ENCODE measurements around the gene NR4A3.
A peak's percentile ranks its signal among the peaks of the same experiment; 100 is the strongest.
"Not testable (repeated sequence)": the region's sequence is repeated elsewhere in the genome, so short reads cannot be mapped to it uniquely, and the experiment has no call there.

Gene NR4A3

GRCh38 chr9:99821396-99822108, at the start of gene NR4A3:
Gene NR4A3, plus strand, starts transcription at chr9:99821885. Its CDS starts 6,158 bp downstream, at chr9:99828043.
- peak; percentile 98 for DNase-seq (ENCODE audit: low read depth)

DNA sequence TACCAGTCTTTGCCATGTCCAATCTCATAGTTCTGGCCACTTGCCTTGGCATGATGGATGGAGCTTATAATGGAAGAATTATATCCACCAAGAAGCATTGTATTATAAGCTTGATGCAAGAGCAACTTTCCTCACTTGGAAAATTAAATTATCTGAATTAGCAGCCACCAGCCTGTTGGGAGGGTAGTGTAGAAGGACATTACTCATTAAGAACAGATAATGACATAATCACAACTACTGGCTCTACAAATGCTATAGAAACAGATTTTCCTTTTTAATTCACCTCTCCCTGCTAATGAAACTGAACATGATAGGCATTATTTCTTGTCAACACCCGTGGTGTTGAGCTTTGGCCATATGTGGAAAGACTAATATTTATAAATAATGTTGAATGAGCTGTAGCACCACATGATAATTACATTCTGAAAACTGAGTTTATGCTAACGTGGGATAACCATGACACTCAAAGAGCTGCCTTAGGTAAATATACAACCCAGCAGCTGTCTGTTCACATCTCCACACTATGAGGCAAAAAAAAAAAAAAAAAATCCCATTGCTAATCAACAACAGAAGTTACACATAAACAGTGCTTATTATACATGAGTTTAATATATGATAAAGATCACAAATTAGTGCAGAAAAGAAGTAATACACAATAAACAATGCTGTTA, 48.1 kb upstream of the NR4A3 start:
- no peak for DNase-seq (ENCODE audit: low read depth)

- DNase-seq (ENCODE audit: low read depth), result peak; percentile 85
Measured at GRCh38 chr9:99778308-99778707, 43.4 kb upstream of the NR4A3 start.

DNA sequence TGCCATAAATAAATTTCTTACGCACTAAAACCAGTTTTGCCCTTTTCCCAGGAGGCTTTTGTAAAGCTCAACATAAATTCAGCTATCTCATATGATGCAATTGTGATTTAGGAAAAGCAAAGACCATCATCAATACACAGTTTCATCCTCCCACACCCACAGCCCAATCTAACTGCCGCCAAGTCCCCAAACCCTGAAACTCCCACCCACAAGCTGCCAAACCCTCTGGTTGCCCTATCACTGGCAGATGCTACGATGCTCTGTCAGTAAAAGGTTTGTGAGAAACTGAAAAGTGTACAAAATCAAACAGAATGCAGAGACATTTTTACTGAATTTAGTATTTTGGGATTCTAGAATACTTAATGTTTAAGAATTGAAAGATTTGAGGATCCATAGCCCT, 42.8 kb upstream of the NR4A3 start:
- DNase-seq (ENCODE audit: low read depth), result no peak

DNA sequence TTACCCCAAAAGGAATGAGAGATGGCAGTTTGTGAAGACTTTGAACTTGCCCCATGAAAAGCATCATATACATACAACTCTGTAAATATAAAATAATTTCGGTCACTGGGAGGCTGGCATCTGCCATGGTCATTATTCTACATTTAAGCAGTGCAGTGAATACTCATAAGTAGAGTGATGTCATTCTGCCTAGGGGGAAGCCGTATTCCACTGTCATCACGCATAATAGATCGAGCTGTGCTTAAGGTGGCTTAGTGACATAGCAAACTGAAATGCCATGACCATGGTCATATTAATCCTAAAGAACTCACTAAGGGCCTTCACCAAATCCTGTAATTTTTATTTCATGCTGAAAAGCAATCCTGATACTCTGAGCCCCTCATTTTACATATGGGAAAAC, 42.4 kb upstream of the NR4A3 start:
- no peak for DNase-seq (ENCODE audit: low read depth)

GRCh38 chr9:99782349-99782748, 39.3 kb upstream of the NR4A3 start:
- DNase-seq (ENCODE audit: low read depth), result not testable (repeated sequence)

- DNase-seq (ENCODE audit: low read depth), result no peak
Measured at GRCh38 chr9:99782962-99783718, 38.5 kb upstream of the NR4A3 start.

DNA sequence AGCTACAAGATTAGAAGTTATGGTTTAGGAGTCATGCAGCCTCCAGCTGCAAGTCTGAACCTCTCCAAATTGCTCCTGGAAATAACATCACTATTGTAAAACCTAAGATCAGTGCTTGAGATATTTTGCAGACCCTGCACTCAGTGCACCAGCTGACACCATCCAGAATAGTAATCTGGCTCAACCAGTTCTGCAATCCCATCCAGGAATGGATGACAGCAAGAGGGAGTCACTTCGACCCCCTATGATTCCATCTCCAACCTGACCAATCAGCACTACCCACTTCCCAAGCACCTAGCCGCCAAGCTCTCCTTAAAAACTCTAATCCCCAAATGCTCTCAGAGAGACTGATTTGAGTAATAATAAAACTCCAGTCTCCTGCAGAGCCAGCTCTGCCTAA, 37.9 kb upstream of the NR4A3 start:
- no peak for DNase-seq (ENCODE audit: low read depth)

DNA sequence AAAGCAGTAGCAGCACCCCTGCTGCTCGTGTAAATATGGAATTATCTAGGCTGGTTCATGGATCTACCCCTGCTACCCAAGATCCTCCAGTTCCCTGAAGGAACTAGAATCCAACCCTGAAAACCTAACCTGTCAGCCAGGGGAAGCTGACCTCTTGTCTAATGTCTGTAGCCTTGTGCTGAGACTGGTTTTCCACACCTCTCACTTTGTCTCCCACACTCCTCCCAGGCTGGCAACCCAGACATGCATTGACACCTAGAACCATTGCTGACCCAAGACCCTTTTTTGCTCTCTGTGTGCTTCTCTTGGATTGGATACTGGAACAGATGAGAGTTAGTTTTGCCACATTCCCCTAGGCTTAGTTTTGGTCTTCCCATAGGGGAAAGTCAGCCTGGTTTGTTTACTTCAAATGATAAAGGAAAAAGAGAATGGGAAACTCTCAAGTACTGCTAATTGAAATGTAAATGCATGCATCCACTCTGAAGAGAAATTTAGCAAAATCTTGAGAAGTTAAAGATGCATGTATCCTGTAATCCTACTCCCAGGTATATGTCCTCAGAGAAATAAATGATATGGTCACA, 36.6 kb upstream of the NR4A3 start:
- DNase-seq (ENCODE audit: low read depth), result no peak

DNA sequence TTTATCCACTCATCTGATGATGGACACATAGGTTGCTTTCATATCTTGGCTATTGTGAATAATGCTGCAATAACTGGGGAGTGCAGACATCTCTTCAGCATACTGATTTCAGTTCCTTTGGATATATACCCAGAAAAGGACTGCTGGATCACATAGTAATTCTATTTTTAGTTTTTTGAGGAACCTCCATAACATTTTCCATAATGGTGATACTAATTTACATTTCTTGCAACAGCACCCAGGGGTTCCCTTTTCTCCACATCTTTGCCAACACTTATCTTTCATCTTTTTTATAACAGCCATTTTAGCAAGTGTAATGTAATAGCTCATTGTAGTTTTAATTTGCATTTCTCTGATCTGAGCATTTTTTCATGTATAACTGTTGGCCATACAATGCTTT, 34.1 kb upstream of the NR4A3 start:
- no peak for DNase-seq (ENCODE audit: low read depth)

GRCh38 chr9:99793528-99793927, 28.2 kb upstream of the NR4A3 start:
- DNase-seq (ENCODE audit: low read depth), result no peak

DNA sequence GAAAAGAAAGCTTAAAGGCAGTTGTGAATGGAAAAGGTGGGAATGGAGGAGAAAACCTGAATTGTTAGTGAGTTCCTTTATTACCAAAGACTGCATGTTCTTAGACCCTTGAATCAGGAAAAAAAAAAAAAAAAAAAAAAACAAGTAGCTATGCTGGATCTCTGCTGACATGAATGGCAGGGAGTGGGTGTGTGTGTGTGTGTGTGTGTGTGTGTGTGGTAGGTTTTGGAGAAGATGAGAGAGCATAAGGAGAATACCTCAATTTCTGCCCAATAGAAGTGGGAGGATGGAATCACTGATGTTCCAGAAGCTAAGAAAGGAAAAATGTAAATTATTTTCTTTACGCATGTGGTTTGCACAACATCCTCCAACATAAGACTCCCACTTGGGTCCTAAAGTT, 25.5 kb upstream of the NR4A3 start:
- DNase-seq (ENCODE audit: low read depth), result no peak

DNA sequence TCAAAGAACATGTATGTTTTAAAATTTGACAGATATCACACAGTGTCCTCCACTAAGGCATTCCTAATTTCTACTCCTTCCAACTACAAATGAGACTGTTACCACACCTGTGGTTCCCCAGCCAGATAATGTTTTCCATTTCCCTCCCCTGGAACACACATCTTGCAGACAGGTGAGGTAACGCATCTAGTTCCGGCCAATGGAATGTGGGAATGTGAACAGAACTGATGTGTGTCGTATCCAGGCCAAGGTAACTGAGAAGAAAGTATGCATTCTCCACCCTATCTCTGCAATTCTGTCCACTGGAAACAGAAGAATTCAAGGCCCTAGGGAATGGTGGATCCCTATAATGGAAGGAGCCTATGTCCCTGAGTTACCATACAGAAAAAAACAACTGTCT, 19.9 kb upstream of the NR4A3 start:
- DNase-seq (ENCODE audit: low read depth), result no peak

GRCh38 chr9:99803694-99804093, 18.0 kb upstream of the NR4A3 start:
- no peak for DNase-seq (ENCODE audit: low read depth)

DNA sequence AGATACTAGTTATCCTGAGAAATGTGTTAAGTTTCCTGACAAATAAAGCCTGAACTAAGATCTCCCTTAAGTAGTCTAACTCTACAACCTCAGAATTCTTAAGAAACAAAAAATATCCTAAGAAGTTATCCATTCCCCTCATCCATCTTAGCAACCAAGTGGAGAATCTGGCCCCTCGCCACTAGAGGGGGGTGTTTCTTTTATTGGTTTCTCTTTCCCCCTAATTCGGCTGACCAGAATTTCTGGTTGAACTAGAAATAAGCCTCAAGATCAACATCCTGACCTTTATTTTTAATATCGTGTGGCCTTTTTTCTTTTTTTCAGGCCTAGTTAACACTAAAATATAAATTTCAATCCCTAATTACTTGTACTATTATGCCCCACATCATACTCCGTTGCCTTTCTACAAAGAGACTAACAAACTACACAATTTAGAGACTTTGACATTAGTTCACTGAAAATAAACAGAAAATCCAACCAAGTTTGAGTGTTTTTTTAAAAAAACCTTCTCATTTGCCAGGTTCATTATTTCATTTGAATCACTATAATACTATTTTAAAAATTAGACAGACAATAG, 14.3 kb upstream of the NR4A3 start:
- DNase-seq (ENCODE audit: low read depth), result peak; percentile 77

DNA sequence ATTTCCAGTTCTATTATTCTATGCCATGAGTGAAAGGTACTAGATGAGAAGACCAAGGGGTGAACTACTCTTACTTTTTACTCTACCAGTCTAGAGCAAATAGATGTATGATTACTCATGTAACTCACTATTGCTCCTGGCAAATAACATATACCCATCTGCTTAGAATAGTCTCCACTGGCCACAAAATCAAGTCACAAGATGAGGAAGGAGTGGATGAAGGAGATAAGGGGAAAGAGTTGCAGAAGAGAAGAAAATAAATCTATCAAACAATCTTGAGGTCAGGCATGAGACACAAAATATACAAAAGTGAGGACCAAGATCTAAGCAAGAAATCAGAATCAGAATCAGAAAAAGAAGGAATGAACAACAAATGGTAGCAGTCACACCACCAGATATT, 13.7 kb upstream of the NR4A3 start:
- peak; percentile 18 for DNase-seq (ENCODE audit: low read depth)

DNA sequence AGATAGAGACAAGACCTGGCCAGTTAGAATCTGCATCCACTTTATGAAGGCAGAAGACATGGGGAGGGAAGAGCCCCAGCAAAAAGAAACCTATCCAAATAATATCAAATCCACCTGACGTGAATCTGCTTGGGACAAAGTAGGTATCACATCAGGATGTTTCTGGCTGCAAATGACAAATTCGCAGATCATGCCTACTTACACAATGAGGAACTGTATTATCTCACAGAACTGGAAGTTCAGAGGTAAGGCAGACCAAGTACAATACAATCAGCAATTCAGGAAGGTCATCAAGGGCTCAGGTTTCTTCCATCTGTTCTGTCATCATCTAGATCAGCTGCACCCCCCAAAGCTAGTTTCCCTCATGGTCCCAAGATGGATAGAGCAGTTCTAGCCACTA, 13.2 kb upstream of the NR4A3 start:
- no peak for DNase-seq (ENCODE audit: low read depth)

DNA sequence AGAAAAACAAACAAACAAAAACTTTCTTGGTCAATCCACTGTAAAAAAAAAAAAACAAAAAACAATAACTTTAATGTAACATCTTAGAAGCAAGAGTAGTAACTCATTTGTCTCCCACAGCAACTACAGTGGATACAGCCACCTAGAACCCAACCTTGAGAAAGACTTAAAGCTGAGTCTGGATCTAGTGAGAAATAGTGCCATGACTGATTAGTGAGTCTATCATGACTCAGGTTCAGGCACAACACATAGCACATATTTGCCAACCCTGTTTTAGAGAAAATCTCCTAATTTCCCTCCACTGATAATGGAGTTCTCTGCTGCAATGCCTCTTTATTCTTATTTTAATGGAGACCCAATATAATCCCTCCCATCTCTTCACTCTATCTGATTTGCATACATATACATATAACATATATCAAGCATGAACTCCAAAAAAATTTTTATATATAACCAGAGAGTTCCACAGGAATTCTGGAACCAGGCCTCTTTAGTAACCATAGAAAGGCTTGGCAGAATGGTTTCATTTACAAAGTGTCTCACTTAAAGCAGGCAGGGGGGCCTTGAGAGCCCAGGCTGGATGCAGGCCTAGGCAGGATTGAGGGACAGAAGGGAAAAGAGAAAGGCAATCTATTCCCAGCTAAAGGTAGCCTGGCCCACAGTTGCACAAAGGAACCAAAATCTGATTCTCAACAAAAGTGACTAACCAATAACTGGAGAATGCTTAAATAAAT, 11.9 kb upstream of the NR4A3 start:
- DNase-seq (ENCODE audit: low read depth), result peak; percentile 65

GRCh38 chr9:99811172-99811571, 10.5 kb upstream of the NR4A3 start:
- DNase-seq (ENCODE audit: low read depth), result no peak

GRCh38 chr9:99811598-99812383, 9.9 kb upstream of the NR4A3 start:
- no peak for DNase-seq (ENCODE audit: low read depth)

GRCh38 chr9:99813739-99814138, 7.9 kb upstream of the NR4A3 start:
- DNase-seq (ENCODE audit: low read depth), result no peak
